ENCODE results near the gene CYLD.
A peak's percentile ranks its signal among the peaks of the same experiment; 100 is the strongest.

CYLD gene

GRCh38 chr16:50741781-50742575 lies at the start of gene CYLD:
Gene CYLD (plus strand): TSS chr16:50742086. CDS start chr16:50749699, 7,613 bp downstream.
- DNase-seq, result peak; percentile 96 to 99 (median 98)

GRCh38 chr16:50692644-50692998 lies 49.3 kb upstream of the CYLD start:
- no peak for DNase-seq

- DNase-seq, result peak in 1 of 4 experiments; percentile 22
Measured at GRCh38 chr16:50692999-50693781, 48.7 kb upstream of the CYLD start, which contains the start of gene NOD2. Gene NOD2 (plus strand): TSS chr16:50693606. CDS start chr16:50699496, 5,890 bp downstream.

- DNase-seq, result no peak
Measured at GRCh38 chr16:50694206-50694605, 47.7 kb upstream of the CYLD start.

GRCh38 chr16:50695017-50696000 lies 46.6 kb upstream of the CYLD start:
- no peak for DNase-seq

- DNase-seq, result no peak
Measured at GRCh38 chr16:50696126-50696525, 45.8 kb upstream of the CYLD start.

GRCh38 chr16:50696575-50697420 lies 45.1 kb upstream of the CYLD start:
- no peak for DNase-seq

- no peak for DNase-seq
Measured at GRCh38 chr16:50697421-50697715, 44.5 kb upstream of the CYLD start.

GRCh38 chr16:50697881-50698767 lies 43.8 kb upstream of the CYLD start:
- DNase-seq, result no peak

- DNase-seq, result no peak
Measured at GRCh38 chr16:50699326-50700159, 42.3 kb upstream of the CYLD start.

- DNase-seq, result no peak
Measured at GRCh38 chr16:50702725-50703124, 39.2 kb upstream of the CYLD start.

GRCh38 chr16:50704245-50704644 lies 37.6 kb upstream of the CYLD start:
- no peak for DNase-seq

GRCh38 chr16:50705436-50706110 lies 36.3 kb upstream of the CYLD start:
- no peak for DNase-seq

GRCh38 chr16:50706250-50706649 lies 35.6 kb upstream of the CYLD start:
- no peak for DNase-seq

GRCh38 chr16:50708373-50709060 lies 33.4 kb upstream of the CYLD start:
- no peak for DNase-seq

GRCh38 chr16:50709061-50709684 lies 32.7 kb upstream of the CYLD start:
- DNase-seq, result no peak

GRCh38 chr16:50709980-50710379 lies 31.9 kb upstream of the CYLD start:
- no peak for DNase-seq

GRCh38 chr16:50711040-50711439 lies 30.8 kb upstream of the CYLD start:
- DNase-seq, result no peak
